ENCODE data around the gene VPS29.

The VPS29 gene

GRCh38 chr12:110444455-110444854, 57.5 kb downstream of the VPS29 start:
- peak; percentile 47 for DNase-seq

Measured in suppressor macrophage treated with lipopolysaccharide for 4 hours (primary cell).